Stimulated activated CD8-positive, alpha-beta memory T cell treated with anti-CD3 and anti-CD28 coated beads, Interleukin-12 subunit alpha, Interleukin-12 subunit beta, amount 100 ng/mL, for 24 hours (primary cell): ENCODE measurements around the gene CAMSAP1.

Experiments
- DNase-seq: peaks from one replicate; pipeline ENCODE4 v3.0.0-alpha.2; 2020; ENCODE audit errors: extremely low read depth

Gene CAMSAP1

DNA sequence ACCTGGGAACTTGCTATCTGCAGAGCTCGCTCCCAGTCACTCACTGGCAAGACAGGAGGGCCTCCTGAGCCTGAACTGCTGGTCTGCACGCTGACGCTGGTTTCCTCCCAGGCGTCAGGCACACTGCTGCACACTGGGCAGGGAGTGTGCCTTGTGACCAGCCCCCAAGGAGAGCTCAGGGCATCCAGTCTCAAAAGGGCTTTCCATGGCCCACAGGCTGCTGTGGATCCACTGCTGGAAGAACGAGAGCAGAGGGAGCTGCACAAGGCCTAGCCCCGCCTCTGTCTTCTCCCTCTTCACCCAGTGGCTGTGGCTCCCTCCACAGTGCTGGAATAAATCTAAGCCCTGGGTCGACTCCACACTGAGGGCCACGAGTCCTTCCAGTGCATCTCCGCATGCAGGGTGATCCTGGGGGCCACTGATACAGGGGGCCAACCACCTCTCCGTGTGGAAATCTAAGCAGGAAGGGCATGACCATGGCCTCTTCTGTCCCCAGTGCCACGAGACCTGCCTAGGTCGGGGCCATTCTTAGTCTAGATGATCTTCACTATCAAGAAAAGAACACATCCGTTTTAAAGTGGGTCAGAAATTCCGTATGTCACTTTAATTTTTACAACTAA lies 93.6 kb downstream of the CAMSAP1 start:
- no peak for DNase-seq

DNA sequence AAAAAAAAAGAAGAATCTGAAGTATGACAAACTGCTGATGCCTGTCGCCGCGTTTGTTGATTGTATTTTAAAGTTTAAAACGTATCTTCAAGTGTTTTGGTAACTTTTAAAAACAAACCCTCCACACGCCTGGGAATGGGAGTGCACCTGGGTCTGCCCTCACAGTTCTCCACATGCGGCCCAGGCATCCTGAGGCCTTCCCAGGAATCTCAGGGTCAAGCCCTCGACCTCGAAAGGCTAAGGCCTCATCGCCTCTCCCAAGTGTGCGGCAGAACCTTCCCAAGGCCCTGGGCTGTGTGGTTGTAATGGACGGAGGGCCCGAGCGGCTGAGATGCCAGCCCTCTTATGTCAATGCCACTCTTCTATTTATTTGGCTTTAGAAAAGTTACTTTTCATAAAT lies 94.4 kb downstream of the CAMSAP1 start:
- DNase-seq = no peak

GRCh38 chr9:135811801-135812200 lies 95.5 kb downstream of the CAMSAP1 start:
- DNase-seq = no peak

DNA sequence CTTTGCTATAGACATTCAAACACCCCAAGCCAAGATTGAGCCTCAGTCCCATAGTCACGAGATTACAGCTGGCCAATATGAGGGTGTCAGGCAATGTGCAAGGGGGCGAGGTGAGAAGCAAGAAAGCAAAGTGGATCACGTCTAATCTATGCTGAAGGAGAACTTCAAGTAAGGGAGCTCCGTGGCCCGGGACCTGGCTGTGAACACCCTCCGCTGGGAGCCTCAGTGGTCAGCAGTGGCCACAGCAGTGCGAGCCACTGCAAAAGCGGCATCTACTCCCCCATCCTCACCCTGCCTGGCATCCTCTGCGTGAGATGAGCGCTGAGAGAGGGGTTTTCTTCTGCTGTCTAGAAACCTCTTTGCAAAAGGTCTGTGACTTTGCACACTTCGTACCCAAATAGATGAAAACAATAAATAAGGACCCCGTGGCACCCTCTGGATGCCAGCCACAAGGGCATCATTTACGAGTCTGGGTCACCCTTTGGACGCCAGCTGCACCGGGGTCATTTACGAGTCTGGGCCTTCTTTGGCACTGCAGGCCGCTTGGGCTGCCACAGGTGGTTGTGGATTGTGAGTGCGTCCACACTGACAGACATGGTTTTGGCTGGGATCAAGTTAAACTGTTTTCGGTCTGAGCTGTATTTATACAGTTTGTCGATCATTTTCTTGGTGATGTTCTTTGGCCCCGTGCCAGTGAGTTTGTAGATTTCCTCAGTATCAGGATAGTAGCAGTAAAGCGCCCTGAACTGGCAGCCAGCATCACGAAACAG lies 96.4 kb downstream of the CAMSAP1 start:
- DNase-seq = no peak

GRCh38 chr9:135809166-135809565 lies 98.2 kb downstream of the CAMSAP1 start:
- DNase-seq = no peak

- no peak for DNase-seq
Measured at GRCh38 chr9:135805422-135806022, 101.8 kb downstream of the CAMSAP1 start.

DNA sequence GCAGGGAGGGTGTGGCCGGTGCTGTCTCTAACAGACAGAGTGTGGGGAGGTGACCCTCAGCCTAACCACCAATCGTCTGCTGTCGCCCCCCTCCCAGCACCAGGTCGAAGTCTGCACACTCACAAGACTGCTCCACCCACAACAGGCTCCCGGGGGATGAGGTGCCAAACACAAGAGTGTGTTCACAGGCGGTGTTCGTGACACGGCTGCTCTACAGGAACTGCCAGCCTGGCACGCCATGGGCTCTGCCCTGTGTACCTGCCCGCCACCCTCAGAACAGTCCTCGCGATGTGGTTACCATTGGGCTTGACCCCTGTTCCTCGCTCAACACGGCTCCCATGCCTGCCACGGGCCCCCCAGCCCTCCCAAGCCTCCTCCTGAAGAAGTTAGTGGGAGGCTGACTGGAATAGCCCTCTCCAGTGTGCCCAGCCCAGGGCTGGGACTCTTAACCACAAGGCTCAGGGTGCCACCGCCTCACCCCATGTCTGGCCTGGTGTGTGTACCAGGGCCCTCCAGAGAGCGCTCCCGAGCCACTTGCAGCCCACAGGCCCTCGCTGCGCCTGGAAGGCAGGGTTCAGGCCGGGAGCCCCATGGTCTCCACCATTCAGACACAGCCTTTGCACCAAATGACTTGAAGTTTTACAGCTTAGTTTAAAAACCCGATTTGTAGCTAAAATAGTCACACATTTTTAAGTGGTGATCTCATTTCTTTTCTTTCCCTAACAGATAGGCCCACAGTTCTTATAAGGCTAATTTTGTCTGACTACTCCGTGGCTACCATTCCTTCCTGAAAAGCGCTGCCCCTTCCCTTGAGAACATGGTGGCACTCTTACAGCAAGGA lies 102.5 kb downstream of the CAMSAP1 start:
- DNase-seq = no peak

DNA sequence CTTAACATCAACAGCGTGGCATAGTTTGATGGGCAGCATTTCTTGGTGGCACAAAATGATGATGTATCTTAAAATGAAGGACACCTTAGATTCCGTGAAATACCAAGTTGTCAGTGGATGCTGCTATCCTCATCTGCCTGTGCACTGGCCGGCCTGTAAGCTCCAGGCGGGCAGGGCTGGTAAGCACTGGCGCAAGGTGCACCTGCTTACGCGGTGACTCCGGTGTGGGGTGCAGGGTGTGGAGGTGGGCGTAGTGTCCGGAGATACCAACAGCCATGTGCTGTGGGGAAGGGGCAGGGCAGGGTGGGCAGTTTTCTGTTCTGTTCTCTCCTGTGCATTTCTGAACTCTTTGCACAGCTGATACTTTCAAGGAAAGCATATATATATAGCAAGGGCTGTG lies 103.9 kb downstream of the CAMSAP1 start:
- no peak for DNase-seq

DNA sequence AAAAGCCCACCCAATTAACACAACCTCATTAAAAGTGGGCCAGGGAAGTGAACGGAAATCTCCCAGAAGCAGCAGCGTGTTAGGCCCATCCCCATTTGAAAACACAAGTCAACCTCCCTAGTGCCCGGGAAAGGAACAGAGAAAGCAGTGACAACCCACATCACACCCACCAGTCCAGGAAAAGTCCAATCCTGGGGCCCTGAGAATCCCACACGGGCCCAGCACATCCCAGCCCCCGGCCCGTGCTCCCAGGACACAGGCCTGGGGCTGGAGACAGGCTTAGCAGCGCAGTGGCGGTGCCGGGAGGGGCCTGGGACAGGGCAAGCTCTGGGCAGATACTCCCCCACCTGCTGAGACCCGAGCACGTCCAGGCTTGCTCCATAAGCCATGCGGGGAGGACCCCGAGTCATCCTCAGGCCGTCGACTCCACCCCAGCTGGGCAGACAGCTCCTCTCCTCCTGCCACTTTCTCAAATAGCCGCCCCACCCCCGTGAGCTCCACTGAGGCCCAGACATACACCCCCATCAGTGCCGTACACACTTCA lies 104.4 kb downstream of the CAMSAP1 start:
- no peak for DNase-seq

DNA sequence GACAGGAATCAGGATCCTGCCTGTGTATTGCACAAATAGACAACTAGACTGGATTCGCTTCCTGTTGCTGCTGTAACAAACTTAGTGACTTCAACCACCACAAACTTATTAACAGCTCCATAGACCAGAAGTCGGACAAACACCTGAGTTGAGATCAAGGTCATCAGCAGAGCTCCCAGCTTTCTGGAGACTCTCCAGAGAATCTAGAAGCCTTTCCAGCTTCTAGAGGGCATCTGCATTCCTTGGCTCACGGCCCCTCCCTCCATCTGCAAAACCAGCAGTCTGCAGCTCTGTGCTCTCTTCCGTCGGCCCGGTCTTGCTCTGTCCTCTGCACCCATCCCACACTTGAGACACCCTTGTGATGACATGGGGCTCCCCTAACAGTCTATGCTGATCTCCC lies 106.3 kb downstream of the CAMSAP1 start:
- no peak for DNase-seq

- DNase-seq = no peak
Measured at GRCh38 chr9:135799261-135799660, 108.1 kb downstream of the CAMSAP1 start.

DNA sequence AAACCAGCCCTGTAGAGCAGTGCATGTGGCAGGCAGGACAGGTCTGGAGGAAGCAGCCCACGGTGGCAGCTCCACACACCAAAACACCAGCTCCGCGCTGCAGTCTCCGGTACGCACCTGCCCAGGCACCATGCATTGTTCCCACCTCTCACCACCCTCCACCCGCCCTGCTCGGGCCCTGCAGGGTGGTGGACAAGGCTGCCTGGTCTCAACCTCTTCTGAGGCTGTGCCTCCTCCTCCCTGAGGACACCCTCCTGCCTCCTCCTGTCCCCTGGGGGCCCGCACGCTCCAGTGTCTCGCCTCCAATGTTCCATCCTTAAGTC lies 109.1 kb downstream of the CAMSAP1 start:
- DNase-seq = no peak

- no peak for DNase-seq
Measured at GRCh38 chr9:135797507-135798262, 109.7 kb downstream of the CAMSAP1 start.

DNA sequence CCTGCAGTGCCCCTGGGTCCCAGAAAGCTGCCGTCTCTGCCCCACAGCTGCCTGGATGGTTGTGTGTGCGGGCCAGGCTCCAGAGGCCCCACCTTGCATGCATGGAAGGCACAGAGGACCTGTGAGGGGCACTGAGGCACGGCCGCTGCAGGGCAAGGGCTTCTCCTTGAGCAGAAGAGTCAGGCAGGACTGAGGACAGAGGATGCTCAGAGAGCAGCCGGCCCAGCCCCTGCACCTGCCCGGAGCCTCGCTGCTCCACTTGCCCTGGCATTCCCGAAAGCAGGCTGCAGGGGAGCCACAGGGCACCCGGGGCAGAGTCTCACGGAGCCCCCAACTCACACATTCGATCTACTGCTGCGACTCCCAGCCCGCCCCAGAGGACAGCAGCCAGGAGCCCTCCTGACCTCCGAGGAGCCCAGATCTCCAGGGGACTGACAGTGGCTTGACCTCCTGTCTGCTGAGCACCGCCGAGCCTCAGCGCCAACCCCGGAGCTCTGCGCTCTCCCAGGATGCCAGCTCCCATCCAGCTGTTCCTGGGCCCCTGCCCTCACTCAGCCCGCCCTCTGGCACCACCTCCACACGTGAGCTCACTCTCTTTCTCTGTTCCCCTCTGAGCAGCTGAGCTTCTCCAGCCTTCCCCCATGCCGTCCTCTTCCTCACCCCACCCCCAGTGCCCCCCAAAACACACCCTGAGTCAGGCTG lies 110.4 kb downstream of the CAMSAP1 start:
- no peak for DNase-seq

DNA sequence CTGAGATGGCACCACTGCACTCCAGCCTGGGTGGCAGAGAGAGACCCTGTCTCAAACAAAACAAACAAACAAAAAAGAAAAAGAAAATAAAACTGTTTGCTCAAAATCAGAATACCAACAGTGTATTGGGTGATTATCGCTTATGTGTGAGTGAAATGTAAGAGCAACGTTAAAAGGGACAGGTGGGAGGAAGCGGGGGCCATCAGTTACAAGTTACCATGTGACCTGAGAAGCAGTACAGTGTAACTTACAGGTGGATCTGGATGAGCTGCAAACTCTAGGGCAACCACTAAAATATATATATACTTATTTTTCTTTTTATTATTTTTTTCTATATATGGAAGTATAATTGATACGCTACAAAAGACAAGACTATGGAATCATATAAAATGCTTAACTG lies 112.0 kb downstream of the CAMSAP1 start:
- no peak for DNase-seq

GRCh38 chr9:135794361-135794885 lies 112.9 kb downstream of the CAMSAP1 start:
- no peak for DNase-seq

- DNase-seq = no peak
Measured at GRCh38 chr9:135794057-135794335, 113.3 kb downstream of the CAMSAP1 start.

DNA sequence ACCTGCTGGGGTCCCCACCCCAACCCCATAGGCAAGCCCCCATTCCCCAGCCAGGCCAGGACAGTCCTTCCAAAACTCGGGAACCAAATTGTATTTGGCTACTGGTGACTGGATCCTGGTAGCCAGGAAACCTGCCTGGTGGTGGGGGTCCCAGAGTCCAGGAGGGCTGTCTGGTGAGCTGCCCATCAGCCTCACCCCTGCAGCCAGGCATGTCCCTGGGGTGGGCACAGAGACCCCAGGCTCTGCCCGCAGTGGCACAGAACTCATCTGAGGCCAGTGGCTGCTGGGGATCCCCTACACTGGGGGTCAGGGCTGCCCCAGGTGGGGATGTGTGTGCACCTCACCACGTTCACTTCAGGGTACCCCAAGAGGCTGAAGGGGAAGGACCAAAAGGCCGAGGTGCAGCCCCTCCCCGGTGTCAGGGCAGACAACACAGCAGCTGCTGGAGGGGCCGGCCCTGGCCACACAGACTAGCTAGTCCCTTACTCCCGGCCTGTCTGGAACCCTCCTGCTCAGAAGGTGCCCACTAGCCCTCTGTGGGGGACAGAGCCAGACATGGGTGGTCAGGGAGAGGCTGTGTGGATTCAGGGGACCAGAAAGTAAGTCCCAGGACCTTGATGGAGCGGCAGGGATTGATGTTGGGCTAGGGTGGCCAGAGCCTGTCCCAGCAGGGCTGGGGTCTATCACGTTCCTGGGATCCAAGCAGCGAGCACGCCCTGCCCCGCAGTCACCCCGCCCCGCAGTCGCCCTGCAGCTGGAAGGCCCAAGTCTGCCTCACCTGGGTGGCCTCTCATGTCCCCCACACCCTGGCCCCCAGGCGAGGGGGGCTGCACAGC lies 113.9 kb downstream of the CAMSAP1 start:
- no peak for DNase-seq

- no peak for DNase-seq
Measured at GRCh38 chr9:135792268-135793128, 114.8 kb downstream of the CAMSAP1 start.
